Loucy (cell line): Measurements from ENCODE around the gene HIVEP1.

Experiments used
- H2AFZ ChIP-seq: fragments of 200-600 bp; sonication (generic); 2 replicates; pipeline ENCODE4 v1.6.0; 2016; ENCODE audit warnings: antibody characterized with exemption, mild to moderate bottlenecking, low read length, moderate library complexity
- H3F3A ChIP-seq: fragments of 200-600 bp; 2 replicates; pipeline ENCODE4 v1.6.0; 2016; ENCODE audit warnings: antibody characterized with exemption, low read depth, mild to moderate bottlenecking
- H3K27me3 ChIP-seq: fragments of 200-600 bp; sonication (generic); 2 replicates; pipeline ENCODE4 v1.6.1; 2014; ENCODE audit warnings: low read length, mild to moderate bottlenecking; ENCODE audit not compliant: insufficient read depth, poor library complexity, severe bottlenecking
- H3K36me3 ChIP-seq: fragments of 200-600 bp; sonication (generic); 2 replicates; pipeline ENCODE4 v1.6.1; 2016; ENCODE audit warnings: low read length; ENCODE audit not compliant: insufficient read depth
- H3K4me1 ChIP-seq: fragments of 200-600 bp; sonication (generic); 2 replicates; pipeline ENCODE4 v1.5.1; 2014; ENCODE audit warnings: low read length, mild to moderate bottlenecking; ENCODE audit not compliant: insufficient read depth, poor library complexity, severe bottlenecking
- H3K4me2 ChIP-seq: fragments of 200-600 bp; sonication (generic); 2 replicates; pipeline ENCODE4 v1.6.0; 2014; ENCODE audit warnings: antibody characterized with exemption, low read length, low read depth, mild to moderate bottlenecking; ENCODE audit not compliant: poor library complexity, severe bottlenecking
- H3K4me3 ChIP-seq: fragments of 200-600 bp; sonication (generic); 2 replicates; pipeline ENCODE4 v1.5.1; 2014; ENCODE audit warnings: low read length, mild to moderate bottlenecking, mixed read lengths; ENCODE audit not compliant: poor library complexity, severe bottlenecking
- H3K79me2 ChIP-seq: fragments of 200-600 bp; sonication (generic); 2 replicates; pipeline ENCODE4 v1.6.1; 2014; ENCODE audit warnings: low read length; ENCODE audit not compliant: insufficient read depth
- H3K9ac ChIP-seq: fragments of 200-600 bp; sonication (generic); 2 replicates; pipeline ENCODE4 v1.6.0; 2014; ENCODE audit warnings: mild to moderate bottlenecking, low read depth, low read length, moderate library complexity; ENCODE audit not compliant: poor library complexity, severe bottlenecking
- H3K9me2 ChIP-seq: fragments of 200-600 bp; sonication (generic); replicated peaks from 2 replicates; pipeline ENCODE4 v1.6.1; 2016; ENCODE audit warnings: low read depth, low read length, mixed read lengths
- H3K9me3 ChIP-seq: fragments of 200-600 bp; sonication (generic); 2 replicates; pipeline ENCODE4 v1.6.1; 2014; ENCODE audit warnings: mild to moderate bottlenecking, antibody characterized with exemption, low read length, low read depth; ENCODE audit not compliant: insufficient read depth
- H4K20me1 ChIP-seq: fragments of 200-600 bp; sonication (generic); 2 replicates; pipeline ENCODE4 v1.6.0; 2014; ENCODE audit warnings: antibody characterized with exemption, low read length, mild to moderate bottlenecking; ENCODE audit not compliant: insufficient read depth, poor library complexity, severe bottlenecking
- CTCF ChIP-seq: fragments of 200-600 bp; sonication (generic); conservative IDR thresholded peaks from 2 replicates; pipeline ENCODE4 v1.5.1; 2014; ENCODE audit warnings: mild to moderate bottlenecking, antibody characterized with exemption, low read length
- EZH2phosphoT487 ChIP-seq: fragments of 200-600 bp; IDR thresholded peaks from 2 replicates; pipeline ENCODE4 v1.6.1; 2018; ENCODE audit warnings: antibody characterized with exemption, mild to moderate bottlenecking, moderate library complexity, borderline replicate concordance

The HIVEP1 gene

GRCh38 chr6:12039540-12040459, 27.7 kb downstream of the HIVEP1 start:
- Histone ChIP-seq H3K9me2 (no peaks in the 10 kb centered on the region), H2AFZ (no peak overlapping the region), H3K27me3 (no peaks in the 10 kb centered on the region), H4K20me1 (no peaks in the 10 kb centered on the region), H3K4me1 (peaks cover 8% of the 10 kb centered on the region), H3K9me3 (no peaks in the 10 kb centered on the region), H3K9ac (no peak overlapping the region), H3K36me3 (no peaks in the 10 kb centered on the region), H3K4me3 (no peak overlapping the region), H3K79me2 (peaks cover 37% of the 10 kb centered on the region), H3K4me2 (no peak overlapping the region), H3F3A (no peaks in the 10 kb centered on the region)
- TF ChIP-seq CTCF (peak; percentile 35; the same call in 1 of the 2 replicates), EZH2phosphoT487 (no peak)

DNA sequence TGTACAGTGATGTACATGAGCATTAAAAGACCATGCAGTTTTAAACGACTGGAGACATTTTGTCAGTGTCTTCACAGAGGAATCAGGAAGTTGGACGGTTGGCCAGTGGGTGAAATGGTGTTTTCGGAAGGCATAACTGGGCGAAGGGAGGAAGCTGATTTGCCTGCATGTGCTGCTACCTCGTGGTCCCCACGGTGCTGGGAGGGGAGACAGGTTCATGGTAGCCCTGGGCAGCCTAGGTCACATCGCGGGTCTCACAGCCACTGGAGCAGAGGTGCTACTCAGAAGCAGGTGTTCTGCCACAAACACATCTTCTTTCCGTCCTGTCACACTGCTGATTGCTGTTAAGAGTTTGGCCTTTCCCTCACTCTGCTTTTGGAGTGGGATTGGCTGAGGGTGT, 35.2 kb downstream of the HIVEP1 start:
- H3K27me3 ChIP-seq, result no peaks in the 10 kb centered on the region
- no peaks in the 10 kb centered on the region for H3K36me3 ChIP-seq
- H3K9me2 ChIP-seq, result no peaks in the 10 kb centered on the region
- H3F3A ChIP-seq, result no peaks in the 10 kb centered on the region
- no peak overlapping the region for H3K9ac ChIP-seq
- H2AFZ ChIP-seq, result no peak overlapping the region
- no peak overlapping the region for H3K4me3 ChIP-seq
- no peaks in the 10 kb centered on the region for H3K9me3 ChIP-seq
- peaks cover 8% of the 10 kb centered on the region for H3K79me2 ChIP-seq
- no peak for TF ChIP-seq EZH2phosphoT487
- TF ChIP-seq CTCF, result no peak
- H4K20me1 ChIP-seq, result no peaks in the 10 kb centered on the region
- H3K4me1 ChIP-seq, result peaks cover 7% of the 10 kb centered on the region
- no peak overlapping the region for H3K4me2 ChIP-seq

GRCh38 chr6:12047792-12048432, 35.8 kb downstream of the HIVEP1 start:
- H3F3A ChIP-seq, result no peaks in the 10 kb centered on the region
- H4K20me1 ChIP-seq, result peaks cover 4% of the 10 kb centered on the region
- no peak overlapping the region for H2AFZ ChIP-seq
- peaks cover 8% of the 10 kb centered on the region for H3K79me2 ChIP-seq
- no peaks in the 10 kb centered on the region for H3K36me3 ChIP-seq
- no peak overlapping the region for H3K4me2 ChIP-seq
- no peaks in the 10 kb centered on the region for H3K27me3 ChIP-seq
- no peak overlapping the region for H3K9ac ChIP-seq
- H3K9me3 ChIP-seq, result no peaks in the 10 kb centered on the region
- H3K4me3 ChIP-seq, result no peak overlapping the region
- no peak for TF ChIP-seq EZH2phosphoT487
- TF ChIP-seq CTCF, result no peak
- H3K9me2 ChIP-seq, result no peaks in the 10 kb centered on the region
- peaks cover 14% of the 10 kb centered on the region for H3K4me1 ChIP-seq
